Sigmoid colon (tissue), 4 donors: ENCODE results near the gene ERCC5.

Experiments
- CTCF ChIP-seq, 4 experiments: fragments of 450-650 bp in 3 of 4; fragments of 200-600 bp in 1 of 4; IDR thresholded peaks; one replicate each; pipeline ENCODE4 v1.5.1; 2016 to 2019; ENCODE audit warnings: antibody characterized with exemption in 4 of 4, mild to moderate bottlenecking in 3 of 4, moderate library complexity in 2 of 4
- EP300 ChIP-seq, 4 donors: sonication (generic); formaldehyde crosslinking; IDR thresholded peaks; one replicate each; pipeline ENCODE4 v1.6.1; 2017; ENCODE audit warnings: antibody characterized with exemption in 4 of 4
- POLR2A ChIP-seq, 2 donors: fragments of 450-650 bp; IDR thresholded peaks; one replicate each; pipeline ENCODE4 v1.6.1; 2016; ENCODE audit warnings: antibody characterized with exemption in 2 of 2, mild to moderate bottlenecking in 2 of 2, moderate library complexity in 2 of 2
- POLR2AphosphoS5 ChIP-seq, 4 donors: sonication (generic); formaldehyde crosslinking; IDR thresholded peaks; one replicate each; pipeline ENCODE4 v1.6.1; 2017; ENCODE audit warnings: antibody characterized with exemption in 4 of 4

GRCh38 chr13:102915393-102915930 lies 69.6 kb downstream of the ERCC5 start:
- TF ChIP-seq CTCF (IDR thresholded peaks at IDR 0.05) (no peak), EP300 (IDR thresholded peaks at IDR 0.05) (no peak), POLR2A (IDR thresholded peaks at IDR 0.05) (no peak), POLR2AphosphoS5 (IDR thresholded peaks at IDR 0.05) (no peak)
